Left renal cortex interstitium (tissue), 4 donors: ENCODE data around the gene ZBTB7C. TPM values are rescaled to one million over a fixed set of nuclear protein-coding genes. Genes with fewer than 3 reads are reported as not detected.
A peak's percentile ranks its signal among the peaks of the same experiment; 100 is the strongest.

Experiments
- DNase-seq, 4 donors: peaks; one replicate each; pipeline ENCODE4 v3.0.0-alpha.2; 2013; ENCODE audit warnings: low read depth in 4 of 4, low spot score in 2 of 4, missing footprints in 1 of 4
- polyA plus RNA-seq, 4 donors: library from polyadenylated mRNA; unstranded; fragments of 120-200 nt; gene quantifications; one replicate each; pipeline ENCODE4 v1.2.1, GENCODE V29; 2013; ENCODE audit not compliant: insufficient read length in 4 of 4

ZBTB7C gene
- polyA plus RNA-seq, 4 donors, result 12.6 to 18.4 (median 15.7) TPM

DNA sequence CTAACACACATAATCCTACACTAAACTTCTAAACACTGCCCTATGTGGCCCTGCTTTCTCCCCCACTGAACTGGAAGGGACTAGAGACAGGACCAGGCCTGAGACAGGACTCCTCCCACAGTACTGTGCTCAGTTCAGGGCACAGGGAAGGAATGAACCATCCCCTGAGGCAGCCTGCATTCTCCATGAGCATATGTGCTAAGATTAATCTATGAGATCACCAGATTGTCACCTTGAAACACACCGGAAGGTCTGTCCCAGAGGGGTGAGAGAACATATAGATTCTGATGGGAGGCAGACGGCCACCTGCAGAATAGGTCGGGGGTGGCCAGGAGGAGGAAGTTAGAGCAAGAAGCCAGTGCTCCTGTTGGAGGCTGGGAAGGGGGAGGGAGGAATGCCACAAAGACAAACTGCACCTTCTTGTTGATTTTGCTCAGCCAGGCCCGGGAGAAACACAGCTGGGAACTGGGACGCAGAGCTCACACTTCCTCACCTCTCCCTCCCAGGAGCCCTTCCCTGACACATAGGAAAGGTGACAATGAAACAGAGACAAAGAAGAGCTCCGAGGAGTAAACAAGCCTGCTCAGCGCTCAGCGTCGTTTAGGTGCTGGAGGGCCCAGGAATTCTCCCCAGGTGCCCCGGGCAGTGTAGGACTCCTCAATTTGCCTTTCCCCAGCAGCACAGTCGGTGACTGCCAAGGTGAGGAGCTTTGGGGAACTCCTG lies 52.1 kb downstream of the ZBTB7C start:
- peak in 3 of 4 donors; percentile 13 to 38 (median 22) for DNase-seq

DNA sequence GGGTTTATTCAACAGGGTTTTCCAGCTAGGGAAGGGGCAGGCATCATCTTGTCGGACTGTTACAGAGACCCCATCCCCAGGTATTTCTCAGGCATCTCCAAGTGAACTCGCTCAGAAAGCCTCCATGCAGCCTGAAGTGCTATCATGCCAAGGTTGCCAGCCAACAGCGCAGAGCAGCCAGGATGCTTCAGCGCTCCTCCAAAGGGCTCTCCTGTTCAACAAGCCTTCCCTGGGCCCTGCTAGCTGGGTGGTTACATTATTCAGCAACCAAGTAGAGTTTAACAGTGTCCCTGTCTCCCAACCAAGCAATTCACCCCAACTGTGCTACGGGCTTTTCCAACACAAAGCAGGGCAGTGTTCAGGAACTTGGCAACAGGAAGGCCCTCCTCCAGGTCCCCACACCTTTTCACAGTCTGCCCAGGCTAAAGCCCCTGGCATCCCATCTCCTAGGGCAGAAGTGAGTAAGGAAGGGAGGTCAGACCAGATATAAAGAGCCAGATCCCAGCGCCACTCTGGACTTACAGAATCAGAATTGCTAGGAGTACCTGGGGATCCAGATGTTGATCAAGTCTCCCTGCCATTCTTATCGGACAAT lies 52.9 kb downstream of the ZBTB7C start:
- DNase-seq, result no peak

DNA sequence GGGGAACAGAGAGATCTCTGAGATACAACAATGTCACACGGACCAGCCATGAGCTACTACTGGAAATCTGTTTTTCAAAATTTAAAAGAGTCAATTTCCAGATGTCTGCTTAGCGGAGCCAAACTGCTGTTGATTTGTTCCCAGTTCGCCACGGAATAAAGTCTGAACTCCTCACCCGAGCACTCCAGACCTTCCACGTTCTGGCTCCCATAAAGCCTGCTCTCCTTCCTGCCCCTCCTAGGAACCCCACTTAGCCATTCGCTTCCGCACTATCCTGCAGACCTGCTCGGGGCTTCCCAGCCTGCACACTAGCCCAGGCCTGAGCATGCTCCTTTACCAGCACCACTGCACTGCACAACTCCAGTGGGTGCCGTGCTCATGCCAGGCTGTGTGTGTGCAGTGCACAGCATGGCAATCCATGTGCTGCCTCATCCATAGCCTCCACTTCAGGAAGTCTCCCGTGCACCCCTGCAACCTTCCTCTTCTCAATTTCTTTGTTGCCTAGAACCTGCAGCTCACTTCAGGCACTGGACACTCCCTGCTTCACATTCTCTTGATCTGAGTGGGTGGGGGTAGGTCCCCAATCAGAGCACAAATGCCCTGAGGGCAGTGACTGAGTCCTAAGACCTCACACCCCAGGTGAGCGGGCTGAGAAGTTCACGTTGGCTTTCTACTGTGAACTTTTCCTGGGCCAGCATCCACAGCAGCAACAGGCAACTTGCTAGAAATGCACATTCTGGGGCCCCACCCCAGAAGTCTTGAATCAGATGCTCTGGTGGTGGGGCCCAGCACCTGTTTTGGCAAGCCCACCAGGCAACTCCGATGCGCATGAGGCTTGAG lies 53.7 kb downstream of the ZBTB7C start:
- DNase-seq, result no peak

DNA sequence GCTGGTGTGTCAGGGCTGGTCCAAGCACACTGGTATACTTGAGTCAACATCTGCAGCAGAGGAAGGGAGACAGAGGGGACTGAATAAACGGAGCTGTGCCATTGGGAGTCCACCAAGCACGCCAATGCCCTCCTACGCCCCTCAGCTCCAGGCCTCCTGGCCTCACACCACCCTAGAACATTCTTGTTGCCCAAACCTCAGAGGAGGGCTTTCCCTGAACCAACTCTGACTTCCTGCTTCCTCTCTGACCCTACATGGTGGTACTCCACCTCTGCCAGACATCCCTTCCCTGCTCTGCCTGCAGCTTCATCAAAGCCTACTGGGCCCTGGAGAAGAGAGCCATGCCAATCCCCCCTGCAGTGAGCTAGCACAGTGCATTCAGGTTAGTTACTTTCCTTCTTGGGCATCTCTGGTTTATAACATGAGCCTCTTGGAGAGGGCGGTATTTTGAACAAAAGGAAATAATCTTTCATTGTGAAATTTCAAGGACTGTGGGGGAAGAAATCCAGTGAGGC lies 54.4 kb downstream of the ZBTB7C start:
- DNase-seq, result no peak

DNA sequence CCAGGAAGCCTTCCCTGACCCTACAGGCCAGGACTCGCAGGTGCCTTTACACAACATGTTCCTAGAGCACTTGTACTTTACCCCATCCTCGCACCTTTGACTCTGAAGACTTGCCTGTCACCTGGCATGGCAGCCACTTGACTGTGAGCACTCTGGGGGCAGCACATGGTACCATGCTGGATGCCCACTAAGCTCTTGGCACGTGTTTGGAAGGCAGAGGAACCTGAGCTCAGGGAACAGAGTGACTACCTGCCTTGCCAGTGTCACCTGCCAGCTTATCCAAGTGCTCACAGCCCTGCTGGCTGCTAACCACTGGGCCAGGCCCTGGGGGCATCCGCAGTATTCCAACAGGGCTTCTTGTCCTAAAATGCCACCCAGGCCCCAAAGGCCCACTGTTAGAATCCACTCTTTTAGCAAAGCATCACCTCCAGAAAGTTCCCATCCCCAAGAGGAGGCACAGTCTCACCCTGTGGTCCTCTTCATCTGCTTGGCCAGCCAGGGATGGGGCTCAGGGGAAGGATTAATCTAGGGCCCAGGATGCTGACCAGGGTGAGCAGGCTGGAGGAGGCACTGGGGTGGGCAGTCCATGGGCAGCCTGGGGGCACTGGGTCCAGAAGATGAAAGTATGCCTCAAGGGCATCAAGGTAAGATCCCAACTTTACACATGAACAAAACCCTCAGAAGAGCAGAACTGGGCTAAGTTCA lies 57.0 kb downstream of the ZBTB7C start:
- no peak for DNase-seq

DNA sequence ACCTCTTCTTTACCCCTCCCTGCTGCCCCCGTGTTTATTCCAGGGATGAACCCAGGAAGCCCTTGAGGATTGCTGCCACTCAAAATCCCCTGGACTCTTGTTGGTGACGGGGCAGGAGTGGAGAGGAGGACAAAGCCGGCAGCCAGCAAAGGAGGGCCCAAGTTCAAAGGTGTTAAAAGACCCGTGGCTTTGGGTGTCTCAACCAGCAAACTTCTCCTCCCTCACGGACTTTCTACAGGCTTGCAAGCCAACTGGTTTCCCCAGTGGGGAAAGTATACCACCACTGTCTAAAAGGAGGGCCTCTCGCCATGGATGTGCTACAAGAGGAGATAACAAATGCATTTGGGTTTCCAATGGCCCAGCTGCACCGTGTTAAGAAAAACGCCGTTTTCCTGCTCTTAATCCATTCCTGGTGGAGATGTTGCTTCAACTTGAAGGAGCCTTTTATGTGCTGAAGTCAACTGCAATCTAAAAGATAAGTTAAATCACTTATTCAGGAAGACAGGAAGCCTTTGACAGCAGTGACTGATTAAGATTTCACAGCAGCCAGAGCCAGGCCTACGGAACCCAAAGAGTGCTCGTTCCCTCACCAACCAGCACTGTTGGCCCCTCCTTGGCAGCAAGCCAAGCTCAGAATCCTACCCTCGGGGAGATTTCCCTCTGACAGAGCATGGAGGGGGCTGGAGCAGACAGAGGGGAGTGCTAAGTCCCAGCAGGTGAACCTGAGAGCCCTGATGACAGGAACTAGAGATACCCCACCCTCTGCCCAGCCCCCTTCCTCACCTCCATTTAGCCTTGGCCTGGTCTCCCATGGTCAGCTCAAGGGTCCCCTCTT lies 57.8 kb downstream of the ZBTB7C start:
- DNase-seq, result no peak

DNA sequence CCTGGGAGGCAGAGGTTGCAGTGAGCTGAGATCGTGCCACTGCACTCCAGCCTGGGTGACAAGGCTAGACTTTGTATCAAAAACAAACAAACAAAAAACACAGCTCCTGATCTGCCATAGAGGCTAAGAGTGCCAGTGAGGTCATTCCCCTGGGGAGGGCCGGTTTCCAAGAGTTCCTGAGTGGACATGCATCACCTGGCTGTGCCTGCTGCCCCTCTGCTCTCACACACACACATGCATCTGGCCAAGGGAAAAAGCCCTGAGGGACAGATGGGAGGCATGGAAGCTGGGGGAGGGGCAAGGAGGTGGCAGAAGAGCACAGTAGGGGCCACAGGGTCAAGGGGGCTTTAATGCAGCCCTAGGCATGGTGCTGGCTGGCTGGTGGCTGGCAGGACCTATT lies 60.4 kb downstream of the ZBTB7C start:
- no peak for DNase-seq

DNA sequence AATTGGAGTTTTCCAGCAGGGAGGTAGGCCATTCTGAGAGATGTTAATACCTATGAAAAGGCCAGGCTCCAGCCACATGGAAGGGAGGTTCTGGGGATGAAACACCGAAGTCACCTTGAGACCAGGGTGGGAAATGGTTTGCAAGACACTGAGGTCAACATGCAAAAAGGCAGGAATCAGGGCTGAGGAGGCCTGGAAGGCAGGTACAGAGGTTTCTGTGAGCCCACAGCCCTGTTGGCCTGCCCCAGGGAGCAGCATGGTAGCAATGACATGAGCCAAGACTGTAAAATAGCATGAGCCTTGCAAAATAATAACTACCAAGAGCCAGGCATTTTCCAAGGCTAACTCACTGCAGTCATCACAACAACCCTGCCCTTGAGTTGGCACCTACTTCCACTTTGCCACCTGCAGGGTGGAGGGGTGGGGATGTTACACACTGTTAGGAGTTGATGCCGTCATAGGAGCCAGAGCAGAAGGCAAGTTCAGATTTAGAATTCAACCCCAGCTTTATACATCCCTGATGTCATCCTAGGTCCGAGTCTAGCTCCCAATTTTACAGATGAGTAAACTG lies 61.3 kb downstream of the ZBTB7C start:
- DNase-seq, result no peak

DNA sequence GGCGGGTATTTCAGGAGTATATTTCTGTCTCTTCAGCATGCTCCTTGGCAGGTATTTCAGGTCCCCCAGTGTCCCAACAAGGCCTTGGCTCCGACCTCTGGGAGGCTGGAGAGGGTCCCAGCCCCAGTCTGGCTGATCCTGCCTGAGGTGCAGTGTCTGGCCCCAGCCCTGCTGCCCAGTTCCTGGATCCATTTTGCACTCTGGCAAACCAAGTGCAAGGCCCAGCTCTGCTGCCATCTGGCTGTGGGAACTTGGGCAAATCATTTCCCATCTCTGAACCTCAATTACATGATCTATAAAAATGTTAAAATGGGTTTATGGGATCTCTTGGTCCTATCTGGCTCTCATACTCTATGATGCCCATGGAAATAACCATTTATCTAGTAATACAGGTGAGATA lies 63.6 kb downstream of the ZBTB7C start:
- DNase-seq, result no peak

DNA sequence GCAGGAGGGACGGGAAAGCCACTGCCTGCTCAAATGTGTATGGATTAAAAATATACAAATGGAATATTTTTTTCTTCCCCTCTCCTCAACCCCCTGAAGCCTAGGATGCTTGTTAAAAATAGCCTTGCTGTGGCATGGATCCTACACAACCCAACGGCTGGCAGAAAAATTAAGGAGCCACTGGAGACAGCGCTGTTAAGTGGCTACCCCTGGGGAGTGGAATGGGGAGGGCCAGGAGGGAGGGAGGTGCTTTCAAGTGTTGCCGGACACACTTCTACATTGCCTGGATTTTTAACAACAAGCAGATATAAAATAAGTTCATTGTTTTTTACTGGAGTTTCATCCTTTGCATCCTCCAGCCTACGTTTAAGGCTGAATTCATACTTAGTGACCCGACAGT lies 66.6 kb downstream of the ZBTB7C start:
- DNase-seq, result no peak

DNA sequence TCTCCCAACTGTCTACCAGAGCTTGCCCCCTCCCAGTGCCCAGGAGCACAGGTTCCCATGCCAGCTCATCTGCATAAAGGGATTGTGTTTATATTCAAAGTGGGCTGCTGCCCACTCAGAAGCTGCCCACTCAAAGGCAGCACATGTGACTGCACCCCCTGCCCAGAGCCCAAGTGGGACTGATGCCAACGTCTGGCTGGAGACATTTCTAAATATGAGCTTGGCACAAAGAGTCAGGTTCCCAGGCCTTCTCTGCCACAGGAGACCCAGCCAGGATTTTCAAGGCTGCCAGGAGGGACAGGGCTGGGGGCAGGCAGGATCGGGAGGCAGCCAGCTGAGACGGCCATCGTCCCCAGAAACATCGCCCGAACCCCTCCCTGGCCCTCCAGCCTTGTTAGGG lies 67.1 kb downstream of the ZBTB7C start:
- DNase-seq, result peak in 1 of 4 donors; percentile 21

DNA sequence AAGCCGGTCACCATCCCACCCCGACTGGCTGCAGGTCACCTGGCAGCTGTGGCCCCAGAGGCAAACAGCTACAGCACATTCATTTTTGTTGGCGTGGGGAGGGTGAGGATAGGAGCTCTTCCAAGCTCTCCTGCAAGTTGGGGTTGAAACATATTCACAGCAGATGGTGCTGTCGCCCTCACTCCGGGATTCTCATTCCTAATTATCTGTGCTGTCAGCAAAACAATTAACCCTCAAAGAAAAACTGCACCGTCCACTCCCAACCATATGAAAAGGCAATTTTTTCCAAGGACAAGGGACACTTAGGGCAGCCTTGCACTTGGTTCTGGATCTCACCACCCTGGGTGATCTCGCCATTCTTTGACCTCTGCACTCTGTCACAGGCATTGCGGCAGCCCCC lies 68.6 kb downstream of the ZBTB7C start:
- no peak for DNase-seq

DNA sequence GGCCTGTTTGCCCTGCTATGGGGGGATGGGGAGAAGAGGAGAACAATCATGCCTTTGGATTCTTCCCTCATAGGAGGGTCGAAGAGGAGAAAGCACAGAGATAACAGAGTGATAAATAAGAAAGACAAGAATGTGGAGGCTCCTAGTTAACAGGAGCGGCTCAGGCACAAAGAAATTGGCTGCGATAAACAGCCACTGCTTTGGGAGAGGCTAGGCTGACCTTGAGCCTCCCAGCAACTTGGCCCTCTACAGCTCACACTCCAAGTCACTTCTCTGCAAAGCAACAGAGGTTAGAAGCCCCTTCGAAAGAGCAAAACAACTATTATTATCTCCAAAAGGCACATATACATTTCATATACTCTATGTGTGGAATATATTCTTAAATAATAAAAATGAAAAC lies 69.5 kb downstream of the ZBTB7C start:
- no peak for DNase-seq

DNA sequence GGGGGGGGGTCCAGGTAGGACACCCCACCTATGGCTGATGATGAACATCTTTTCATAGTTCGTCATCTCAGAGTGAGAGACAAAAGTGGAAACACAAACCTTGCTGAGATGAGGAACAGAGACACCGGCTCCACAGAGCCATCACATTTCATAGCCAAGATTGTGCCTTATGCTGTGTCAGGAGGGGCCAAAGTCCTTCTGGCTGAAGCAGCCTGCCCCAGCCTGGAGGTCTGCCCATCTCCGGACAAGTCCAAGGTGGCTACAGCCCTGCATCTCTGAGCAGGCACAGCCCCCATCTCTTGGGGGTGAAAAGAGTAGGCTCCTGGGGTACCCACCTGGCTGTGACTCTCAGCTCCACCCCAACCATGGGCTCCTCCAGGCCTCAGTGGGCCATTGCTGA lies 70.3 kb downstream of the ZBTB7C start:
- no peak for DNase-seq

DNA sequence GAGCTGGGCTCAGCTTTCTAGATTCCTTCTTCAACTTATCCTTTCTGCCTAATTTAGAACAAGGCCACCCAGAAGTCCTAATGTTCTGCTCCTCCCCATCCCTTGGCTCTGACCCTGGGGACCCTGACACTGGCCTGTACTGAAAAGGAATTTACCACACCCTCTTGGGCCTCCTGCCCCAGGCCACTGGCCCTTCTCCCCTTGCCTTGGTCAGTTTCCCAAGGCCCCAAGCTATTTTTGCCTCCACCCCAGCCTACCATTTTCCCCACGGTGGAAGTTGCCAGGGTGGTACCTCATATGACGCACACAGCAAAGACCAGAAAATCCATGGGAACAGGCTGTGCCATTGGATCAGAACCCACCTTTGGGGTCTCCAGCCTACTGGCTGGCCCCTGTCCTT lies 72.1 kb downstream of the ZBTB7C start:
- DNase-seq, result no peak

DNA sequence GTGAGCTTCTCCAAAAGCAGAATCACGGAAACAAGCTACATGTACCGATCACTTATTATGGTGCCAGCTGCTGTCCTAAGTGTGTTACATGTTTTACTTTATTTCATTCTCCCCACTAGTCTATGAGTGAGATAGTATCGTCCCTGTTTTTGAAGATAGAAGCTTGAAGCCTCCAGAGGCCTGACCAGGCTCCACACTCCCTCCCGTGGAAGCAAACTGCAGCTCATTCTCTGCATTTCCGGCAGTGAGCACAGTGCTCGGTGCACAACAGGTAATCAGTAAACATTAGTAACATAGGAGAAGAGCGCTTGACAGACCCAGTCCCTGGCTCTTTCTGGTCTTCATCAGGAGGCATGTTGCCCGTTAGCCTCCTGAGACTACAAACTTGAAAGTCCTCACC lies 72.9 kb downstream of the ZBTB7C start:
- DNase-seq, result no peak

DNA sequence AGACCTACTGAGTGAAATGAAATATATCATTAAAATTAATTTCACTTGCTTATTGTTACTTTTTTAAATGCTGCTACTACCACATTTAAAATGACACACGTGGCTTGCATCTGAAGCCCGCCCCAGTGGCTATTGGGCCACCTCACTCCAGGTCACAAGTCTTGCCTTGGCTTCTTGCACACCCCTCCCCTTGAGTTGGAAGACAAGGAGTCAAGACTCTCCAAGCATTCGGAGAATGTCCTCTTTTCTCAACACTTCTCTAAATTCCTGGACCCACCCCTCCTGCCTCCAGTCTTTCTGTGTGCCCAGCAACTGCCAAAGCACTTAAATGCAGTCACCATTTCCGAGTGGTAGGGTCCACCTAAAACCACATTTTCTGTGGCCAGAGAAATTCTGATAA lies 73.4 kb downstream of the ZBTB7C start:
- DNase-seq, result no peak

DNA sequence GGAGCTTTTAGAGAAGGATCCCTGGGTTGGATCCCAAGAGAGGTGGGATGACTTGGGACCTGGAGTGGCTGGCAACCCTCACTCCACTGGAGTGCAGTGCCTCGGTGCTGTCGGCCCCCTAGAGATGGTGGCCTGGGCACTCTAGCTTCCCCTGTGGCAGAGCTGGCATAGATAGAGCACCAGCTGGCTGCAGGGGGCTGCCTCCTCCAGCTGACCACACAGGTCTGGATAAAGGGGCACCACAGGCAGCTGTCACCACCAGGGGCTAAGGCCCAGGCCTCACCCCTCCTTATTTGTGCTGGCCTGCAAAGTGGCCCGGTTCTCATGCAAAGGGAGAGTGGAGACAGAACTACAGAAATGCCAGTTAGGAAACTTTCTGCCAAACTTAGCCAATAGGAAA lies 74.3 kb downstream of the ZBTB7C start:
- DNase-seq, result no peak

DNA sequence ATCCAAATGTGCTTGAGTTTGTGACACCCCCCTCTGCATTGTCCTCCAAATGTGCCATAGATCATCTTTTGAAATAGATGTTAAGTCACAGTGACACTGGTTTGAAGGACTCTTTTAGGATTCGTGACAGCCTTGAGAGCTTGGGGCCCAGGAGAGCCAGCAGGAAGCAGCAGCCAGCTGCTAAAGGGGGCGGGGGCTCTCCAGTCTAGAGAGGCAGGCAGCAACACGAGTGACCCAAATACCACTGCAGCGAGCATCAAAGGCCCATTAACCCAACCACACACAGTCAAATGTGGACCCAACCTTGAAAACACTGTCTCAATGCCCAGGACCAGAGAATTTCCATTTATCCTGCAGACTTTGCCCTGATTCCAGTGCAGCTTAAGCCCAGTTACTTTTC lies 75.6 kb downstream of the ZBTB7C start:
- no peak for DNase-seq
